H1 (cell line): ENCODE results near the gene ZBTB7B. TPM values are rescaled to one million over a fixed set of nuclear protein-coding genes. Genes with fewer than 3 reads are reported as not detected.

Experiments
- CTCF ChIA-PET: fragments of 300-600 bp; sonication (Branson Sonifier 250); formaldehyde crosslinking; loops from one replicate; lab custom pipeline; 2021; ENCODE audit not compliant: partially characterized antibody; lab: Charles Lee
- POLR2A ChIA-PET: fragments of 300-600 bp; sonication (Branson Sonifier 250); formaldehyde crosslinking; loops from one replicate; lab custom pipeline; 2021; ENCODE audit warnings: inconsistent platforms; ENCODE audit not compliant: partially characterized antibody; lab: Charles Lee
- DNase-seq, 2 experiments: peaks; one replicate each; pipeline versions ENCODE4 v3.0.0 to v3.0.0-alpha.2; 2010 to 2022; ENCODE audit warnings: low spot score in 2 of 2, low read depth in 1 of 2, mixed read lengths in 1 of 2
- FAIRE-seq: peaks from 2 replicates; lab custom pipeline; 2011; peaks lifted over from hg19 to GRCh38; lab: Jason Lieb, UNC
- H2AFZ ChIP-seq: 2 replicates; pipeline ENCODE4 v1.8.1; 2012; ENCODE audit warnings: low read length, inconsistent platforms
- H2AK5ac ChIP-seq: 2 replicates; pipeline ENCODE4 v1.6.1; 2013; ENCODE audit warnings: low read depth, low read length
- H2BK120ac ChIP-seq: replicated peaks from 2 replicates; pipeline ENCODE3; 2013; ENCODE audit warnings: low read depth, low read length, inconsistent platforms
- H2BK12ac ChIP-seq: 2 replicates; pipeline ENCODE4 v1.6.1; 2013; ENCODE audit warnings: low read depth, low read length
- H2BK15ac ChIP-seq: 2 replicates; pipeline ENCODE4 v1.6.1; 2013; ENCODE audit warnings: low read length
- H2BK20ac ChIP-seq: 2 replicates; pipeline ENCODE4 v1.6.1; 2013; ENCODE audit warnings: low read length
- H2BK5ac ChIP-seq: 2 replicates; pipeline ENCODE4 v1.6.1; 2013; ENCODE audit warnings: low read depth, low read length
- H3K14ac ChIP-seq: 2 replicates; pipeline ENCODE4 v1.6.1; 2013; ENCODE audit warnings: inconsistent platforms; ENCODE audit not compliant: insufficient read length
- H3K18ac ChIP-seq: 2 replicates; pipeline ENCODE4 v1.6.1; 2013; ENCODE audit warnings: low read length; ENCODE audit errors: extremely low read depth
- H3K23ac ChIP-seq: 2 replicates; pipeline ENCODE4 v1.6.1; 2013; ENCODE audit warnings: inconsistent platforms; ENCODE audit not compliant: insufficient read length
- H3K23me2 ChIP-seq: 2 replicates; pipeline ENCODE4 v1.6.1; 2013; ENCODE audit warnings: low read depth, low read length
- H3K27ac ChIP-seq: 2 replicates; pipeline ENCODE4 v1.6.1; 2011; ENCODE audit warnings: low read depth, low read length, inconsistent platforms
- H3K27me3 ChIP-seq, 4 experiments: replicated peaks in 1 of 4; 1 replicate in 1 of 4; 2 replicates in 3 of 4; pipeline versions ENCODE4 v1.6.1 to v1.8.1; 2011 to 2013; ENCODE audit warnings: low read length in 3 of 4, mild to moderate bottlenecking in 3 of 4, inconsistent platforms in 2 of 4, mixed read lengths in 2 of 4, moderate library complexity in 1 of 4; ENCODE audit not compliant: control insufficient read depth in 3 of 4, insufficient read depth in 3 of 4; ENCODE audit errors: extremely low read depth in 1 of 4
- H3K36me3 ChIP-seq, 4 experiments: 2 replicates each; pipeline versions ENCODE4 v1.6.1 to v1.8.1; 2011 to 2013; ENCODE audit warnings: mild to moderate bottlenecking in 4 of 4, low read length in 3 of 4, moderate library complexity in 2 of 4, control low read depth in 1 of 4, inconsistent platforms in 1 of 4; ENCODE audit not compliant: insufficient read depth in 4 of 4, control insufficient read depth in 2 of 4
- H3K4ac ChIP-seq: replicated peaks from 2 replicates; pipeline ENCODE3; 2013; ENCODE audit warnings: low read length, low read depth, mixed read lengths, inconsistent platforms; ENCODE audit not compliant: insufficient read length
- H3K4me1 ChIP-seq, 4 experiments: replicated peaks in 1 of 4; 1 replicate in 1 of 4; 2 replicates in 3 of 4; pipeline versions ENCODE4 v1.6.1 to v1.8.1; 2011 to 2013; ENCODE audit warnings: low read length in 3 of 4, inconsistent platforms in 2 of 4, mixed read lengths in 1 of 4; ENCODE audit not compliant: insufficient read depth in 4 of 4, control insufficient read depth in 3 of 4
- H3K4me2 ChIP-seq, 2 experiments: 2 replicates each; pipeline versions ENCODE4 v1.6.1 to v1.8.1; 2011 to 2013; ENCODE audit warnings: low read depth in 2 of 2, low read length in 2 of 2, control low read depth in 1 of 2, inconsistent platforms in 1 of 2, mild to moderate bottlenecking in 1 of 2; ENCODE audit not compliant: insufficient read depth in 1 of 2
- H3K4me3 ChIP-seq, 4 experiments: fragments of 200-600, 300-600 bp in 1 of 4; sonication (generic), shearing (Covaris generic), sonication (Bioruptor Twin) in 1 of 4; 2 replicates each; pipeline versions ENCODE4 v1.5.1 to v1.8.1; 2011 to 2016; ENCODE audit warnings: low read length in 4 of 4, low read depth in 3 of 4, control low read depth in 2 of 4, inconsistent platforms in 2 of 4, mild to moderate bottlenecking in 2 of 4, mixed read lengths in 1 of 4, moderate library complexity in 1 of 4; ENCODE audit not compliant: insufficient read depth in 2 of 4; ENCODE audit errors: extremely low read depth in 1 of 4
- H3K56ac ChIP-seq: replicated peaks from 2 replicates; pipeline ENCODE3; 2013; ENCODE audit warnings: low read depth, mild to moderate bottlenecking, mixed read lengths, low read length, inconsistent platforms; ENCODE audit not compliant: insufficient read length
- H3K79me1 ChIP-seq: 2 replicates; pipeline ENCODE4 v1.6.1; 2013; ENCODE audit warnings: low read depth, low read length, control low read depth
- H3K79me2 ChIP-seq, 2 experiments: 2 replicates each; pipeline versions ENCODE4 v1.6.1 to v1.8.1; 2012 to 2013; ENCODE audit warnings: low read length in 2 of 2, mild to moderate bottlenecking in 2 of 2, inconsistent platforms in 1 of 2; ENCODE audit not compliant: insufficient read depth in 2 of 2, control insufficient read depth in 1 of 2
- H3K9ac ChIP-seq, 4 experiments: replicated peaks in 1 of 4; 1 replicate in 1 of 4; 2 replicates in 3 of 4; pipeline versions ENCODE4 v1.6.1 to v1.8.1; 2011 to 2013; ENCODE audit warnings: low read depth in 3 of 4, low read length in 3 of 4, control low read depth in 2 of 4, mild to moderate bottlenecking in 2 of 4, moderate library complexity in 2 of 4, inconsistent platforms in 1 of 4; ENCODE audit errors: extremely low read depth in 1 of 4
- H3K9me3 ChIP-seq, 2 experiments: 2 replicates each; pipeline versions ENCODE4 v1.6.1 to v1.8.1; 2012 to 2013; ENCODE audit warnings: mild to moderate bottlenecking in 2 of 2, moderate library complexity in 2 of 2, control low read depth in 1 of 2, inconsistent platforms in 1 of 2, low read depth in 1 of 2, low read length in 1 of 2, mixed read lengths in 1 of 2; ENCODE audit not compliant: insufficient read depth in 2 of 2
- H4K20me1 ChIP-seq, 2 experiments: replicated peaks in 1 of 2; 2 replicates each; pipeline versions ENCODE3 to v1.8.1; 2011 to 2013; ENCODE audit warnings: inconsistent platforms in 2 of 2, low read length in 2 of 2, mild to moderate bottlenecking in 1 of 2; ENCODE audit not compliant: insufficient read depth in 2 of 2, control insufficient read depth in 1 of 2
- H4K5ac ChIP-seq: 2 replicates; pipeline ENCODE4 v1.6.1; 2013; ENCODE audit warnings: low read length, low read depth, mixed read lengths, inconsistent platforms; ENCODE audit not compliant: insufficient read length
- H4K8ac ChIP-seq: 2 replicates; pipeline ENCODE4 v1.8.0; 2013; ENCODE audit warnings: mild to moderate bottlenecking, moderate library complexity, low read length, inconsistent platforms; ENCODE audit not compliant: insufficient read depth; ENCODE audit errors: extremely low read depth
- H4K91ac ChIP-seq: replicated peaks from 2 replicates; pipeline ENCODE3; 2013; ENCODE audit warnings: low read length, mixed read lengths, inconsistent platforms; ENCODE audit not compliant: insufficient read length
- NRF1 ChIP-seq: IDR thresholded peaks from 2 replicates; pipeline ENCODE4 v1.6.1; 2011; ENCODE audit warnings: mild to moderate bottlenecking, low read depth, low read length, improper control_type of control experiment
- PHF8 ChIP-seq: fragments of 200-600 bp; sonication (generic); conservative IDR thresholded peaks from 2 replicates; pipeline ENCODE4 v1.7.1; 2012; ENCODE audit warnings: low read depth, mild to moderate bottlenecking, inconsistent platforms, low read length, moderate library complexity
- RAD21 ChIP-seq, 2 experiments: IDR thresholded peaks in 1 of 2; conservative IDR thresholded peaks in 1 of 2; 2 replicates each; pipeline ENCODE4 v1.6.1; 2011; ENCODE audit warnings: low read depth in 2 of 2, low read length in 2 of 2, improper control_type of control experiment in 1 of 2, inconsistent platforms in 1 of 2, mild to moderate bottlenecking in 1 of 2, moderate library complexity in 1 of 2
- TAF7 ChIP-seq: optimal IDR thresholded peaks from 2 replicates; pipeline ENCODE3; 2011; ENCODE audit warnings: low read depth, mild to moderate bottlenecking, inconsistent platforms, low read length, moderate library complexity, borderline replicate concordance
- WGBS, 2 experiments: shearing (Covaris generic) in 1 of 2; methylation state at CpG; one replicate each; pipeline versions ENCODE4 v1.1.6 to v1.1.7; 2013 to 2015; ENCODE audit warnings: low lambda C conversion rate in 2 of 2, mixed read lengths in 2 of 2, inconsistent platforms in 1 of 2, low coverage in 1 of 2, missing lambda C conversion rate in 1 of 2; ENCODE audit not compliant: insufficient replicate concordance in 2 of 2, insufficient coverage in 1 of 2, insufficient read length in 1 of 2; ENCODE audit errors: extremely low coverage in 1 of 2, missing lambda C conversion rate in 1 of 2; 5-methylcytosine and 5-hydroxymethylcytosine counted together
- polyA plus RNA-seq, 7 experiments: library from polyadenylated mRNA; depleted of rRNA in 3 of 7; stranded (reverse) in 5 of 7; unstranded in 2 of 7; fragments of >200 nt in 5 of 7; fragments of 200-250 nt in 2 of 7; gene quantifications; 1 replicate in 5 of 7; 2 replicates in 1 of 7; 4 replicates in 1 of 7; pipeline versions ENCODE4 v1.2.1 to v1.2.3, GENCODE V29; 2011 to 2013; ENCODE audit warnings: missing spikeins in 2 of 7, mixed read lengths in 2 of 7
- total RNA-seq: library from RNA; stranded (reverse); fragmentation: NEBNext Ultra II Directional; extraction: Animal tissue kit (Norgen Biotek cat#: 25700); gene quantifications from 2 replicates; pipeline ENCODE4 v1.2.1, GENCODE V29; 2021

The ZBTB7B gene
- total and polyA plus RNA-seq, 2 of the 8 experiments (the other 6 are each of a cell fraction or from before 2014, with no cell fraction given): 24.5 to 36.9 TPM

- H2BK12ac ChIP-seq: no peak overlapping the region
- peaks cover 0 to 2% (median 0%) of the 10 kb centered on the region in 4 experiments; a peak in 2 of 7 replicates for H3K27me3 ChIP-seq
- CTCF ChIA-PET: interaction anchor here (0.7 to 9.5 kb wide), 7 partner anchors 10 to 26 kb away, joined by 3 to 76 read pairs (median 11); no protein-coding TSS in a partner anchor
- no peak overlapping the region for H3K4me3 ChIP-seq
- no peaks in the 10 kb centered on the region; a peak in 1 of 7 replicates for H3K4me1 ChIP-seq
- no peak overlapping the region for H3K4ac ChIP-seq
- no peak overlapping the region for H3K56ac ChIP-seq
- no peak overlapping the region for H2BK120ac ChIP-seq
- no peaks in the 10 kb centered on the region for H3K79me1 ChIP-seq
- WGBS, 2 experiments: 85% methylated on average over 20 of the region's 20 CpGs; no CpG with 5 or more reads in 1 of the 2 experiments
- no peak overlapping the region for H4K5ac ChIP-seq
- no peak overlapping the region for H4K91ac ChIP-seq
- DNase-seq: no peak
- H3K18ac ChIP-seq: no peak overlapping the region
- POLR2A ChIA-PET: interaction anchor here (8.8 kb wide), 1 partner anchor 14 kb away, joined by 60 read pairs; no protein-coding TSS in a partner anchor
- no peak overlapping the region for H2AK5ac ChIP-seq
- H2BK5ac ChIP-seq: no peak overlapping the region
- no peak overlapping the region for H3K14ac ChIP-seq
- no peaks in the 10 kb centered on the region for H3K23me2 ChIP-seq
- no peak overlapping the region for H2BK15ac ChIP-seq
- H3K27ac ChIP-seq: no peak overlapping the region
- H4K20me1 ChIP-seq: no peaks in the 10 kb centered on the region
- H3K79me2 ChIP-seq: no peaks in the 10 kb centered on the region
- no peaks in the 10 kb centered on the region for H3K9me3 ChIP-seq
- H3K9ac ChIP-seq: no peak overlapping the region
- no peak overlapping the region for H4K8ac ChIP-seq
- H3K4me2 ChIP-seq: no peak overlapping the region
- H3K36me3 ChIP-seq: no peaks in the 10 kb centered on the region
- no peak overlapping the region for H3K23ac ChIP-seq
- H2AFZ ChIP-seq: no peak overlapping the region
- no peak overlapping the region for H2BK20ac ChIP-seq
- TF ChIP-seq RAD21 (IDR thresholded peaks at IDR 0.05 in 1 of 2, conservative IDR thresholded peaks at IDR 0.05 in 1 of 2; ENCODE audit: low read depth in 2 of 2, low read length in 2 of 2) (no peak), TAF7 (no peak), PHF8 (no peak), NRF1 (no peak)
- FAIRE-seq: no peak
These were observed 32.0 kb downstream of the ZBTB7B start for GRCh38 chr1:155034318-155035208.
